Skeletal muscle cell (primary cell): Measurements from ENCODE around the gene SORCS2.

ENCODE experiments used
- DNase-seq: peaks from one replicate; pipeline ENCODE4 v3.0.0-alpha.2; 2010; ENCODE audit warnings: low read depth
- H3K4me3 ChIP-seq: 2 replicates; pipeline ENCODE4 v1.5.1; 2011; ENCODE audit warnings: low read depth, mild to moderate bottlenecking, control low read depth, low read length, moderate library complexity

SORCS2 gene

DNA sequence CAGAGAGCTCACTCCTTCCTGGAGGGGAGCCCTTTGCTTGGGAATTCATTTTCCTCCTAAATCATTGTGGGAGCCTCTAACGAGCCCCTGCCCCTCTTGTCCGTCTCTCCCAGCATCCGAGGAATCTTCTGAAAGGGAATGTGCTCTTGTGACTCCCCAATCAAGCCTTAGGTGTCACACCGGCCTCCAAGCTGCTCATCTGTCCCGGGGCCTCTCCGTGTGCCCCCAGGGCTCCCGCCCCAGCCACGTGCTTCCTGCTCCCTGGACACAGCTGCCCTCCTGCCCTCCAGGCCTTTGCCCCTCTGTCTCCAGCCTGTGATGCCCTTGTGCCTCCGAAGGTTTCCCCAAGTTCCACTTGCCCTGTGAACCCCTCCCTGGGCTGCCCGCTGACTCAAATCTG lies 507.5 kb downstream of the SORCS2 start:
- DNase-seq: no peak

DNA sequence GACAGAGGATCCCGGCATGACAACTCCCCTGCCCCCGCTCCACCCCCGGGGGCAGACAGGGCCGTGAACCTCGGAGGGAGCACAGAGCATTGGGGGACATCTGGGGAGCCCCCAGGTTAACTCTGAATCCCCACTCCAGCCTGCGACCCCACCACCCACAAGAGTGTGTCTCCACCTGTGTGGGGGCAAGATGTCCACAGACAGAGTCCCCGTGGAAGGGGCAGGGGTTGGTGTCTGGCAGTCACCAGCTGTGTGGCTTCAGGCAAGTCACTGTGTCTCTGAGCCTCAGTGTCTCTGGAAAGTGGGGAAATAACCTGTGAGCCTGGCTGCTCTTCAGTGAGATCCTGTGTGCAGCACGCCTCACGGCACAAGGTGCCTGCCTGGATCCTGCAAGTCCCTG lies 508.3 kb downstream of the SORCS2 start:
- H3K4me3 ChIP-seq: no peak overlapping the region
- no peak for DNase-seq

More for the DNA sequence above, 507.5 kb downstream of the SORCS2 start:
- H3K4me3 ChIP-seq: no peak overlapping the region

GRCh38 chr4:7701866-7702649 lies 509.7 kb downstream of the SORCS2 start:
- H3K4me3 ChIP-seq: no peak overlapping the region
- DNase-seq: no peak

- DNase-seq: no peak
- H3K4me3 ChIP-seq: no peak overlapping the region
Measured at GRCh38 chr4:7703688-7704087, 511.4 kb downstream of the SORCS2 start.

- H3K4me3 ChIP-seq: no peak overlapping the region
- no peak for DNase-seq
Measured at GRCh38 chr4:7704091-7704490, 511.8 kb downstream of the SORCS2 start.

GRCh38 chr4:7704625-7705024 lies 512.3 kb downstream of the SORCS2 start:
- DNase-seq: no peak
- H3K4me3 ChIP-seq: no peak overlapping the region

GRCh38 chr4:7705062-7705461 lies 512.7 kb downstream of the SORCS2 start:
- no peak overlapping the region for H3K4me3 ChIP-seq

DNA sequence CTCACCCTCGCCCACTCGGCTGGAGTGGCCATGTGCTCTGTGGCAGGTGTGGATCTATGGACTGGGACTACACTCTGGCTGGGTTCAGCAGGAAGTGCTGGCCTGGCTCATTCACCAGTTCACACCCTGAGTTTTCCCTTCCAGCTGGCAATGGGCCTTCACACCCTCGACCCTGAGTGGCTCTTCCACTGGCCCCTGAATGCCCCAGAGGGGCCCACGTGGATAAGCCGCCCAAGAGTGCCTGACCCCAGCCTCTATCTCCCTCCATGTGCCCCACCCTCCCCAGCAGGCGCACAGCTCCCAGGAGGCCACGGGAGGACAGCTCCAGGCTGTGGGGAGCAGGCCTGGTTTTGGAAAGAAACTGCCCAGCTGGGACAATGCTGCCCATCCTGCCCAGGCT lies 513.3 kb downstream of the SORCS2 start:
- DNase-seq: no peak
- no peak overlapping the region for H3K4me3 ChIP-seq

More at GRCh38 chr4:7705062-7705461, 512.7 kb downstream of the SORCS2 start:
- DNase-seq: no peak

- H3K4me3 ChIP-seq: no peak overlapping the region
- DNase-seq: no peak
Measured at GRCh38 chr4:7708238-7708637, 515.9 kb downstream of the SORCS2 start.

DNA sequence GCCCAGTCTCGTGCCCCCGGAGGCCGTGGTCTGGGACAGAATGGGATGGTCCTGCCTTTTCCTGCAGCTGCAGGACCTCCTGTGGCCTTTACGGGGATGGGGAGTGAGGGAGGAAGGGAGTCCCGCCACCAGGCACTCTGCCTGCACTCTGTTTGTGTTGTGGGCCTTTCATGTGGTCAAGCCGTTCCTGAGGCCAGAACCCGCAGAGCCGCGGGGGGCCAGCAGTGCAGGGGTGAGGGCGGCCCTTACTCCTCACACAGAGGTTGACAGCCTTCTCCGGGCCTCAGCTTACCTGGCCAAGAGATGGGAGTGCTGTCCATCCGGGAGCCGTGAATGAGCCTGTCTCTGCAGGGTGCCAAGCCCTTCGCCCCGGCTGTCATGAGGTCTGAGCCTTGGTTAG lies 516.6 kb downstream of the SORCS2 start:
- H3K4me3 ChIP-seq: no peak overlapping the region
- no peak for DNase-seq

- no peak for DNase-seq
- no peak overlapping the region for H3K4me3 ChIP-seq
Measured at GRCh38 chr4:7709431-7709830, 517.1 kb downstream of the SORCS2 start.

DNA sequence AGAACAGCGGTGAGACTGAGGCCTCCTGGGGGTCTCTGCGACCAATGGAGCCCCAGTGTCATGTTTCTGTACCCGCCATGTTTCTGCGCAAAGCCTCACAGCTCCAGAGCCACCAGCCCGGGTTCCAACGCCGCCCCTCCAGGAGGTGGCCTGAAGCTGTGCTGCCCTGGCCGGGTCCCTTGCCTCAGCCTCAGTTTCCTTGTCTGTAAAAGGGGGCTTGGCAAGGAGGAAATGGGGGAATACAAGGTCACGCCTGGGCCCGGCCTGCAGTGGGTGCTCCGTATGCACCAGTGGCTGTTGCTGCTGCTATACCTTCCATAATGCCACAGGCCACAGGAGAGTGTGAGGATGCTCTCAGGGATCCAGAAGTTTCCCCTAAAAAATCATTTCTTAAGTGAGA lies 517.8 kb downstream of the SORCS2 start:
- no peak overlapping the region for H3K4me3 ChIP-seq
- DNase-seq: no peak

- no peak for DNase-seq
- H3K4me3 ChIP-seq: no peak overlapping the region
Measured at GRCh38 chr4:7710576-7711306, 518.4 kb downstream of the SORCS2 start.

DNA sequence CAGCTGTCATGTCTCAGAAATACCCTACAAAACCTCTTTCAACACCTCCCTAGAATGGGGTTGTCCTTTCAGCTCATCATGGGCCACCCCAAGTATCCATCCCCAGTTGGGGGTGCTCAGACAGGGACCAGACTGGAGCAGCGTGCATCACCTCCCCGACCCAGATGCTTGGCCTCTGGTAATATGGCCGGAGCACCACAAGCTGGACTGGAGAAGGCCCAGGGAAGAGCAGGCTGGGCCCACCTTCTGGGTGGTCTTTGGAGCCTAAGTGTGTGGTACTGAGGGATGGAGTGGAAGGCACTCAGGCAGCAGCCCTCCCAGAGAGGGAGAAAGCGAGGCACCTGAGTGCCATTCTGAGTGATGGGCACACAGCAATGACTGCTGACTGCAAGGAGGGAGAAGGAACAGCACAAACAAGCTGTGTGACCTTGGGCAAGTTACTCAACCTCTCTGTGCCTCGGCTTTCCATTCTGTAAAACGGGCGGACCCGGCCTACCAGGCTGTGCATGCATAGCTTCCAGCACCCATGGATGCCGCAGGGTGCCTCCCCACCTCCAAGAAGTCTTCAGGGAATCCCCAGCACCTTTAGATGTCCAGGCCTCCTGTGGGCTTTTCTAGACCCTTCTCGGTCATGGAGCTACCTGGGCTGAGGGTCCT lies 519.1 kb downstream of the SORCS2 start:
- no peak overlapping the region for H3K4me3 ChIP-seq
- no peak for DNase-seq

- no peak for DNase-seq
- H3K4me3 ChIP-seq: no peak overlapping the region
Measured at GRCh38 chr4:7712021-7712671, 519.8 kb downstream of the SORCS2 start.

GRCh38 chr4:7713757-7714156 lies 521.4 kb downstream of the SORCS2 start:
- no peak for DNase-seq
- H3K4me3 ChIP-seq: no peak overlapping the region

GRCh38 chr4:7714176-7714575 lies 521.8 kb downstream of the SORCS2 start:
- no peak overlapping the region for H3K4me3 ChIP-seq
- DNase-seq: no peak

DNA sequence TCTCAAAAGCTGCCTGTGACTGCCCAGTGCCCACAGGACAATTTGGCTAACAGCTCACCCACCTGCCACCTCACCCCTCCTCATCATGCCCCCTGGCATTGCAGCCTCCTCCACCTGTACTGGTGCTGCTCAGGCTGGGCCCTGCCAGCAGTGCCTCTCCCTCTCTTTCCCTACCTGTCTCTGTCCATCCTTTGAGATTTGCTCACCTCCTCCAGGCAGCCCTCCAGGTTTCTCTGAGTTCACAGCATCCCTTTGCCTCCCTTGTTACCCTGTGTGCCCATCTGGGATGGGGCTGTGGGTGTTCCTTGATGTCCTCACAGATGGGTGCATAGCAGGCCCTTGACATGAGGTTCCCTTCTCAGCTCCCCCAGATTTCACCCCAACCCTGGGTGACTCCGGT lies 522.4 kb downstream of the SORCS2 start:
- no peak overlapping the region for H3K4me3 ChIP-seq
- no peak for DNase-seq

DNA sequence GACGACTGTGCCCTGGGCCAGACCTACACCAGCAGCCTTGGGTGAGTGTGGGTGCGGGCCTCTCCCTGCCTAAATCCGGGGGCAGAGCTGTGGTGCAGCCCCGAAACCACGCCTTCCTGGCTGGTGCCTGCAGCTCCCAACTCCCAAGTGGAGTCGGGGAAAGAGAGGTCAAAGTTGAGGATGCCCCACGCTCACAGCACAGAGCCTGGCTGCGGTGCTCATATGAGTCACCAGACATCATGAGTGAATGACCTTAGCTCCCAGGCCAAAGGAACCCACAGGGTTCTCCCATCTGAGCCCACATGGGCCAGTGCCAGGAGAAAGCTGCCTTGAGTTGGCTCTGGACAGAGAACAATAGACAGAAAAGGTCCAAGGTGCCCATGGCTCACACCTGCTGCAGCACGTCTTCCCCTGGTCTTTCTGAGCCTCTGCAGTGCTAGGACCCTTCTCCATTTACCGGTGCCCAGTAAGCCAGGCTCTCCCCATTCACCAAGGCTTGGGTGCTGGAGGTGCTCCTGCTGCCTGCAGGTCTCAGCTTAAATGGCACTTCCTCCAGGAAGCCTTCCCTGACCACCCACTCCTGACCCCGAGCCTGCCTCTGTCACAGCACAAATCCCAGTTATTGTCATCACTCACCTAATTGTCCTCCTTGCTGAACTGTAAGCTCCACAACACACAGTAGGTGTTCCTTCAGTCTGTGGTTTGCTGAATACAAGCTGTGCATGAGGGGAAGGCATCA lies 523.1 kb downstream of the SORCS2 start:
- H3K4me3 ChIP-seq: no peak overlapping the region
- no peak for DNase-seq
